ENCODE measurements around the gene EID1. TPM values are rescaled to one million over a fixed set of nuclear protein-coding genes. Genes with fewer than 3 reads are reported as not detected.

EID1 gene
- total RNA-seq, 4 donors from 2014 or later, result 242 to 458 (median 311) TPM

GRCh38 chr15:48888191-48888590 is 10.3 kb downstream of the EID1 start:
- Histone ChIP-seq H3K9me3 (no peaks in the 10 kb centered on the region), H3K4me1 (peaks cover 0 to 21% (median 0%) of the 10 kb centered on the region in 4 donors), H3K27me3 (no peaks in the 10 kb centered on the region), H3K36me3 (no peaks in the 10 kb centered on the region), H3K27ac (peak overlapping the region in 3 of 4 donors; percentile 18 to 95 (median 78)), H3K4me3 (no peak overlapping the region)
- DNase-seq (ENCODE audit: low spot score in 2 of 2), result no peak
- 79 to 93% methylated on average over 4 of the region's 4 CpGs for WGBS, 2 donors
- TF ChIP-seq EP300 (IDR thresholded peaks at IDR 0.05) (no peak), POLR2A (IDR thresholded peaks at IDR 0.05) (no peak), CTCF (IDR thresholded peaks at IDR 0.05) (no peak)

GRCh38 chr15:48888836-48889235 is 10.9 kb downstream of the EID1 start:
- 39 to 45% methylated on average over 1 of the region's 1 CpG for WGBS, 2 donors
- H3K36me3 ChIP-seq, result no peaks in the 10 kb centered on the region
- H3K27me3 ChIP-seq, result no peaks in the 10 kb centered on the region
- DNase-seq (ENCODE audit: low spot score in 2 of 2), result no peak
- peaks cover 0 to 21% (median 0%) of the 10 kb centered on the region in 4 donors for H3K4me1 ChIP-seq
- H3K9me3 ChIP-seq, result no peaks in the 10 kb centered on the region
- TF ChIP-seq EP300 (IDR thresholded peaks at IDR 0.05) (no peak), CTCF (IDR thresholded peaks at IDR 0.05) (no peak), POLR2A (IDR thresholded peaks at IDR 0.05) (no peak)
- H3K27ac ChIP-seq, result peak overlapping the region in 3 of 4 donors; percentile 54 to 95 (median 78)
- H3K4me3 ChIP-seq, result no peak overlapping the region

DNA sequence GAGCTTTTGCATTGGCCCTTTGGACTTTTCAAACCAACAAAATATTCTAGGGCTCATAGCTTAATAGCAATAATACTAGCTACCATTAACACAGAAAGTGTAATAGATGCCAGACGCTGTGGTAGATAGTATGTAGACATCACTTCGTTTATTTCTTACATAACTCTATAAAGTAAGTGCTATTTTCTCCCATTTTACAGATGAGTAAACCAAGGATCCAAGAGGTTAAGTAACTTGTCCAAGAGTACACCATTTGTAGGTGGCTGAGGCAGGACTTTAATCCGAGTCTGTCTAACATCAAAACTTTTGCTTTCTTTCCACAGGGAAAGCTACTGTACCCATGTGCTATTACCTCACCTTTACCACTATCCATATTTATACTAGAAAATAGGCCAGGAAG is 12.0 kb downstream of the EID1 start:
- WGBS, 2 donors, result 83 to 85% methylated on average over 3 of the region's 3 CpGs
- Histone ChIP-seq H3K4me3 (no peak overlapping the region), H3K36me3 (no peaks in the 10 kb centered on the region), H3K4me1 (peaks cover 0 to 21% (median 0%) of the 10 kb centered on the region in 4 donors), H3K9me3 (no peaks in the 10 kb centered on the region), H3K27me3 (no peaks in the 10 kb centered on the region), H3K27ac (peak overlapping the region; percentile 13 to 95 (median 66))
- no peak for DNase-seq (ENCODE audit: low spot score in 2 of 2)
- TF ChIP-seq EP300 (IDR thresholded peaks at IDR 0.05), result no peak
- no peak for TF ChIP-seq POLR2A (IDR thresholded peaks at IDR 0.05)
- TF ChIP-seq CTCF (IDR thresholded peaks at IDR 0.05), result no peak

DNA sequence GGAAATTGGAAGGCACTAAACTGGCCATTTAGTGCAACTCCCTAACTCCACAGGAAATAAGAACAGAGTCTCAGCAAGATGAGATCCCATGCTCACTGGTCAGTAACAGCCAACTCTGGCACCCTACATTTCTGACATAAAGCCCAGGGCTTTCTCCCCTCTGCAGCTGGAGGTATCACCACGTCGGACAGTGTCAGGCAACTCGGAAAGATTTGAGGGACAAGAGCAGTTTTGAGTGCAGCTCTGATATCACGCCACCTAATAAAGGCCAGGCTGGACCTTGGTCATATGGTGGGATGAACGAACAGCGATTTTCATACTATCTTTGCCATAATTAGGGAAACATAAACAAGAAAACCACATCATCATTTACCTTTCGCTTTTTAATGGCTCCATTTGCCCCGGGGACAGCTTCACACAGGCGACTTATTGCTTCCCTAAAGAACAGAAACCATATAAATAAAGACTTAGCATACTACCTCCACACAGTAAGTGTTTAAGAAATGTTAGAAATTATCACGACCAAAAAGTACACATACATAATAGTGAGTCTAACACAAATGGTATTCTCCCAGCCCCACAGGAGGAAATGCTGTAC is 12.5 kb downstream of the EID1 start:
- DNase-seq (ENCODE audit: low spot score in 2 of 2), result no peak
- TF ChIP-seq EP300 (IDR thresholded peaks at IDR 0.05), result no peak
- no peak for TF ChIP-seq POLR2A (IDR thresholded peaks at IDR 0.05)
- no peak for TF ChIP-seq CTCF (IDR thresholded peaks at IDR 0.05)
- 59 to 67% methylated on average over 10 of the region's 10 CpGs for WGBS, 2 donors
- H3K36me3 ChIP-seq, result no peaks in the 10 kb centered on the region
- H3K4me1 ChIP-seq, result peaks cover 0 to 23% (median 0%) of the 10 kb centered on the region in 4 donors
- no peaks in the 10 kb centered on the region for H3K9me3 ChIP-seq
- no peak overlapping the region for H3K4me3 ChIP-seq
- H3K27ac ChIP-seq, result peak overlapping the region; percentile 13 to 95 (median 66)
- H3K27me3 ChIP-seq, result no peaks in the 10 kb centered on the region

DNA sequence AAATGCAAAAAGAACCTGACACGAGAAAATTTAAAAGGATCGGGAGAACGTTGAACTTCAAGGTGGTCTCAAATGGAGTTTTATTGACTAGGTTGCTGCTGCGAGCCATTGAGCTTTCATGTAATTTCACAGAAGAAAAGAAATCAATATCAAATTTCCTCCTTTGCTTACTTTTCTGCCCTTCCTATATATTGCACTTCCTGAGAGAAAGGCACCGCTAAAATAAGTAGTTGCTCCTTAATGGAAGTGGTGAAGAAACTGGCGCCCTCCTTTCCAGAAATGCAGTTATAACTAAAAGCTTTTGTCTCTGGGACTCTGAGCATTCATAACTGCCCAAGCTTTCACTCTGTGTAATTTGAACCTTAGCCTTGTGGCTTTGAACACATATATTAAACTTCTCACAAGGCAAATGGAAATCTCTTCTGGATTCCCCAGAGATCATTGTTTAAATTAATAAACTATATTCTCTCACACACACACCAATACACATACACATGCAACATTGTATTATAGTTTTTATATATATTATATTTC is 13.4 kb downstream of the EID1 start:
- 40 to 45% methylated on average over 6 of the region's 6 CpGs for WGBS, 2 donors
- no peak for DNase-seq (ENCODE audit: low spot score in 2 of 2)
- peak overlapping the region; percentile 13 to 95 (median 68) for H3K27ac ChIP-seq
- no peaks in the 10 kb centered on the region for H3K36me3 ChIP-seq
- peaks cover 0 to 31% (median under 1%) of the 10 kb centered on the region in 4 donors for H3K4me1 ChIP-seq
- peak overlapping the region in 1 of 4 donors; percentile 8 for H3K4me3 ChIP-seq
- TF ChIP-seq CTCF (IDR thresholded peaks at IDR 0.05) (no peak), POLR2A (IDR thresholded peaks at IDR 0.05) (no peak), EP300 (IDR thresholded peaks at IDR 0.05) (no peak)
- no peaks in the 10 kb centered on the region for H3K9me3 ChIP-seq
- no peaks in the 10 kb centered on the region for H3K27me3 ChIP-seq
